ENCODE results near the gene ZSWIM1. TPM values are rescaled to one million over a fixed set of nuclear protein-coding genes. Genes with fewer than 3 reads are reported as not detected.
A peak's percentile ranks its signal among the peaks of the same experiment; 100 is the strongest.

ZSWIM1 gene
- total and polyA plus RNA-seq, 2 of the 13 experiments (the other 11 are each of a cell fraction or from before 2014, with no cell fraction given): 9.5 to 11.7 TPM

DNA sequence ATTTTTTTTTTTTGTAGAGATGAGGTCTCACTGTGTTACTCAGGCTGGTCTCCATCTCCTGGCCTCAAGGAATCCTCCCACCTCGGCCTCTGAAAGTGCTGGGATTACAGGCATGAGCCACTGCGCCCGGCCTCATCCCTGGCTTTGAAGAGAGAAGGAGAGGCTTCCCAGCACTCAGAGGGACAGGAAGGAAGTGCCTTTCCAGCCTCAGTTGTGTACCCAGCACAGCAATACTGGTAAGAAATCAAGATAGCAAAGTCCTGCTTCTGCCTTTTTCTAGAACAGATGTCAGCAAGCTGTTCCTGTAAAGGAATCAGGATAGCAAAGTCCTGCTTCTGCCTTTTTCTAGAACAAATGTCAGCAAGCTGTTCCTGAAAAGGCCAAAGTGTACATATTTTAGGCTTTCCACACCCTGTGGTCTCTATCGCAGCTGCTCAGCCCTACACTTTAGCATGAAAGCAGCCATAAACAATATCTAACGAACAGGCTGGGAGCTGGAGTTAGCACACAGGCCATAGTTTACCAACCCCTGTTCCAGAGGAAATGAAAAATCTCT lies 37.2 kb downstream of the ZSWIM1 start (continued):
- TF ChIP-seq ZNF280B (CRISPR knock-in tag; IDR thresholded peaks at IDR 0.05; ENCODE audit: borderline replicate concordance): no peak
- no peak for TF ChIP-seq PHF5A (CRISPR knock-in tag; IDR thresholded peaks at IDR 0.05; ENCODE audit: low read depth, unreplicated experiment)
- TF ChIP-seq NR2F1 (CRISPR knock-in tag; IDR thresholded peaks at IDR 0.05): no peak
- no peak for TF ChIP-seq TAF15 (IDR thresholded peaks at IDR 0.05; ENCODE audit: low read depth, low read length, poor library complexity, severe bottlenecking)
- no peak for TF ChIP-seq RBM39 (IDR thresholded peaks at IDR 0.05; ENCODE audit: low read depth, low read length, poor library complexity, severe bottlenecking)
- TF ChIP-seq MAFG (CRISPR knock-in tag; IDR thresholded peaks at IDR 0.05): no peak
- TF ChIP-seq IRF2 (CRISPR knock-in tag; IDR thresholded peaks at IDR 0.05): no peak
- TF ChIP-seq SMYD3 (CRISPR knock-in tag; IDR thresholded peaks at IDR 0.05): no peak
- 0 out of 2 replicates have a peak, but pooled peaks have one; percentile 29 for TF ChIP-seq HBP1 (CRISPR knock-in tag; IDR thresholded peaks at IDR 0.05; ENCODE audit: low read depth)
- TF ChIP-seq SRF (IDR thresholded peaks at IDR 0.05; ENCODE audit: low read depth, low read length): no peak
- TF ChIP-seq STAG1 (CRISPR knock-in tag; IDR thresholded peaks at IDR 0.05): no peak
- peak; percentile 85 for TF ChIP-seq ZFP37 (CRISPR knock-in tag; IDR thresholded peaks at IDR 0.05; ENCODE audit: borderline replicate concordance)
- no peak for TF ChIP-seq AGO1 (IDR thresholded peaks at IDR 0.05; ENCODE audit: low read depth, low read length, poor library complexity, severe bottlenecking)
- no peak for TF ChIP-seq ZNF577 (CRISPR knock-in tag; IDR thresholded peaks at IDR 0.05; ENCODE audit: borderline replicate concordance, low read depth)
- TF ChIP-seq HOXD1 (CRISPR knock-in tag; IDR thresholded peaks at IDR 0.05): peak; percentile 29; the same call in 1 of the 2 replicates
- no peak for TF ChIP-seq RNF2 (conservative IDR thresholded peaks at IDR 0.05; ENCODE audit: low read depth)
- TF ChIP-seq SUZ12 (IDR thresholded peaks at IDR 0.05; ENCODE audit: low read depth, low read length): no peak
- TF ChIP-seq ZBTB21 (CRISPR knock-in tag; IDR thresholded peaks at IDR 0.05): no peak
- TF ChIP-seq, protein P1, sequence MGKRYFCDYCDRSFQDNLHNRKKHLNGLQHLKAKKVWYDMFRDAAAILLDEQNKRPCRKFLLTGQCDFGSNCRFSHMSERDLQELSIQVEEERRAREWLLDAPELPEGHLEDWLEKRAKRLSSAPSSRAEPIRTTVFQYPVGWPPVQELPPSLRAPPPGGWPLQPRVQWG (CRISPR knock-in tag; IDR thresholded peaks at IDR 0.05; ENCODE audit: borderline replicate concordance, low read depth): no peak
- TF ChIP-seq LCORL (IDR thresholded peaks at IDR 0.05): no peak
- TF ChIP-seq LCORL (CRISPR knock-in tag; IDR thresholded peaks at IDR 0.05): peak; percentile 78; the same call in 1 of the 2 replicates
- TF ChIP-seq KDM6A (CRISPR knock-in tag; IDR thresholded peaks at IDR 0.05; ENCODE audit: low read depth): no peak
- TF ChIP-seq RARA (CRISPR knock-in tag; IDR thresholded peaks at IDR 0.05): no peak
- no peak for TF ChIP-seq ZNF569 (CRISPR knock-in tag; IDR thresholded peaks at IDR 0.05; ENCODE audit: borderline replicate concordance)
- no peak for TF ChIP-seq JARID2 (CRISPR knock-in tag; IDR thresholded peaks at IDR 0.05; ENCODE audit: insufficient replicate concordance)
- TF ChIP-seq, protein P2, sequence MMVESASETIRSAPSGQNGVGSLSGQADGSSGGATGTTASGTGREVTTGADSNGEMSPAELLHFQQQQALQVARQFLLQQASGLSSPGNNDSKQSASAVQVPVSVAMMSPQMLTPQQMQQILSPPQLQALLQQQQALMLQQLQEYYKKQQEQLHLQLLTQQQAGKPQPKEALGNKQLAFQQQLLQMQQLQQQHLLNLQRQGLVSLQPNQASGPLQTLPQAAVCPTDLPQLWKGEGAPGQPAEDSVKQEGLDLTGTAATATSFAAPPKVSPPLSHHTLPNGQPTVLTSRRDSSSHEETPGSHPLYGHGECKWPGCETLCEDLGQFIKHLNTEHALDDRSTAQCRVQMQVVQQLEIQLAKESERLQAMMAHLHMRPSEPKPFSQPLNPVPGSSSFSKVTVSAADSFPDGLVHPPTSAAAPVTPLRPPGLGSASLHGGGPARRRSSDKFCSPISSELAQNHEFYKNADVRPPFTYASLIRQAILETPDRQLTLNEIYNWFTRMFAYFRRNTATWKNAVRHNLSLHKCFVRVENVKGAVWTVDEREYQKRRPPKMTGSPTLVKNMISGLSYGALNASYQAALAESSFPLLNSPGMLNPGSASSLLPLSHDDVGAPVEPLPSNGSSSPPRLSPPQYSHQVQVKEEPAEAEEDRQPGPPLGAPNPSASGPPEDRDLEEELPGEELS (CRISPR knock-in tag; IDR thresholded peaks at IDR 0.05): no peak
- TF ChIP-seq SMARCC2 (IDR thresholded peaks at IDR 0.05): no peak
- TF ChIP-seq RORA (CRISPR knock-in tag; IDR thresholded peaks at IDR 0.05): no peak
